Erythroblast (primary cell): ENCODE measurements around the gene DISC1.
"Not testable (repeated sequence)": the region's sequence is repeated elsewhere in the genome, so short reads cannot be mapped to it uniquely, and the experiment has no call there.

Experiments used
- DNase-seq, 2 experiments: peaks; one replicate each; lab custom pipeline; 2025; lab: John Stamatoyannopoulos, UW
- GATA1 ChIP-seq: IDR thresholded peaks from 2 replicates; pipeline ENCODE4 v1.6.1; 2011; ENCODE audit warnings: low read depth, mild to moderate bottlenecking, control low read depth, low read length, moderate library complexity
- POLR2A ChIP-seq: IDR thresholded peaks from 2 replicates; pipeline ENCODE4 v1.6.1; 2011; ENCODE audit warnings: mild to moderate bottlenecking, low read length

DISC1 gene

GRCh38 chr1:231626535-231626950 is at the start of gene DISC1:
Gene DISC1 (plus strand): TSS chr1:231626790. CDS start chr1:231626868, 78 bp downstream.
- peak; percentile 44 to 61 for DNase-seq
- TF ChIP-seq GATA1, result no peak
- TF ChIP-seq POLR2A, result no peak

- no peak for DNase-seq
- TF ChIP-seq GATA1 (no peak), POLR2A (no peak)
These were observed 49.5 kb upstream of the DISC1 start for GRCh38 chr1:231576804-231577718.

- no peak for TF ChIP-seq POLR2A
- TF ChIP-seq GATA1, result no peak
- DNase-seq, result no peak
These were observed 45.7 kb upstream of the DISC1 start for GRCh38 chr1:231580874-231581273.

GRCh38 chr1:231581859-231582258 is 44.7 kb upstream of the DISC1 start:
- TF ChIP-seq POLR2A, result no peak
- TF ChIP-seq GATA1, result no peak
- no peak for DNase-seq

- TF ChIP-seq GATA1 (no peak), POLR2A (no peak)
- DNase-seq, result no peak
These were observed 43.2 kb upstream of the DISC1 start for GRCh38 chr1:231583376-231583775.

- no peak for TF ChIP-seq GATA1
- TF ChIP-seq POLR2A, result no peak
- DNase-seq, result peak; percentile 35 to 46
These were observed 42.5 kb upstream of the DISC1 start for GRCh38 chr1:231584117-231584516.

GRCh38 chr1:231584921-231585320 is 41.7 kb upstream of the DISC1 start:
- TF ChIP-seq GATA1, result no peak
- no peak for TF ChIP-seq POLR2A
- no peak for DNase-seq

- DNase-seq, result peak; percentile 54 to 61
- TF ChIP-seq GATA1 (no peak), POLR2A (no peak)
These were observed 36.0 kb upstream of the DISC1 start for GRCh38 chr1:231590453-231591198.

- DNase-seq, result no peak
- TF ChIP-seq GATA1 (no peak), POLR2A (no peak)
These were observed 35.1 kb upstream of the DISC1 start for GRCh38 chr1:231591466-231591865.

GRCh38 chr1:231592809-231593208 is 33.8 kb upstream of the DISC1 start:
- no peak for DNase-seq
- no peak for TF ChIP-seq POLR2A
- TF ChIP-seq GATA1, result no peak

GRCh38 chr1:231593264-231593663 is 33.3 kb upstream of the DISC1 start:
- not testable (repeated sequence) for DNase-seq

- DNase-seq, result no peak
- TF ChIP-seq POLR2A, result no peak
- no peak for TF ChIP-seq GATA1
These were observed 32.5 kb upstream of the DISC1 start for GRCh38 chr1:231594123-231594522.

GRCh38 chr1:231594749-231595148 is 31.8 kb upstream of the DISC1 start:
- DNase-seq, result no peak
- TF ChIP-seq POLR2A, result no peak
- TF ChIP-seq GATA1, result no peak

- no peak for TF ChIP-seq POLR2A
- TF ChIP-seq GATA1, result no peak
- DNase-seq, result no peak
These were observed 30.2 kb upstream of the DISC1 start for GRCh38 chr1:231596337-231596791.

- TF ChIP-seq POLR2A (no peak), GATA1 (no peak)
- no peak for DNase-seq
These were observed 28.6 kb upstream of the DISC1 start for GRCh38 chr1:231597971-231598370.
